Measurements from ENCODE around the gene GNAQ.

DNA sequence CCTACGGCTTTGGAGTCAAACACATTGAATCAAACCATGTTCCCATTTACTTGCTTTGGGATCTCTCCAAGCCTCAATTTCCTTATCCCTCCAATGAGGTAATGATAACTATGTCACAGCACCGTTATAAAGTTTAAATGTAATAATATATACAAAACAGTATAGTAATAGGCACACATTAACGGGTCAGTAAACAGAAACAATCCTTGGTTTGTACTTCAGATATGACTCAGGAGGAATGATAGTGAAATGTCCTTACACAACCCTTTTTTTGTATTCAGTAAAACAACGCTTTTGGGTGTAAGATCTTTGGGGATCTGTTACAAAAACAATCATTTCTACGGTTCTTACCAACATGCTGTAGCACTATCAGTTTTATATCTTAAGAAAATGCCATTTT, 205.0 kb downstream of the GNAQ start:
- TF ChIP-seq, protein P1, sequence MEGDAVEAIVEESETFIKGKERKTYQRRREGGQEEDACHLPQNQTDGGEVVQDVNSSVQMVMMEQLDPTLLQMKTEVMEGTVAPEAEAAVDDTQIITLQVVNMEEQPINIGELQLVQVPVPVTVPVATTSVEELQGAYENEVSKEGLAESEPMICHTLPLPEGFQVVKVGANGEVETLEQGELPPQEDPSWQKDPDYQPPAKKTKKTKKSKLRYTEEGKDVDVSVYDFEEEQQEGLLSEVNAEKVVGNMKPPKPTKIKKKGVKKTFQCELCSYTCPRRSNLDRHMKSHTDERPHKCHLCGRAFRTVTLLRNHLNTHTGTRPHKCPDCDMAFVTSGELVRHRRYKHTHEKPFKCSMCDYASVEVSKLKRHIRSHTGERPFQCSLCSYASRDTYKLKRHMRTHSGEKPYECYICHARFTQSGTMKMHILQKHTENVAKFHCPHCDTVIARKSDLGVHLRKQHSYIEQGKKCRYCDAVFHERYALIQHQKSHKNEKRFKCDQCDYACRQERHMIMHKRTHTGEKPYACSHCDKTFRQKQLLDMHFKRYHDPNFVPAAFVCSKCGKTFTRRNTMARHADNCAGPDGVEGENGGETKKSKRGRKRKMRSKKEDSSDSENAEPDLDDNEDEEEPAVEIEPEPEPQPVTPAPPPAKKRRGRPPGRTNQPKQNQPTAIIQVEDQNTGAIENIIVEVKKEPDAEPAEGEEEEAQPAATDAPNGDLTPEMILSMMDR (conservative IDR thresholded peaks at IDR 0.05 in 1 of 2, IDR thresholded peaks at IDR 0.05 in 1 of 2; ENCODE audit: low read depth in 1 of 2, low read length in 2 of 2), result no peak
- no peak for TF ChIP-seq EZH2 (IDR thresholded peaks at IDR 0.05; ENCODE audit: low read length, missing control alignments)

All from fibroblast of lung (primary cell).